ENCODE data around the gene CCPG1. TPM values are rescaled to one million over a fixed set of nuclear protein-coding genes. Genes with fewer than 3 reads are reported as not detected.

Gene CCPG1
- total RNA-seq, 6 experiments from 2014 or later: 28.9 to 42.5 (median 32.6) TPM

DNA sequence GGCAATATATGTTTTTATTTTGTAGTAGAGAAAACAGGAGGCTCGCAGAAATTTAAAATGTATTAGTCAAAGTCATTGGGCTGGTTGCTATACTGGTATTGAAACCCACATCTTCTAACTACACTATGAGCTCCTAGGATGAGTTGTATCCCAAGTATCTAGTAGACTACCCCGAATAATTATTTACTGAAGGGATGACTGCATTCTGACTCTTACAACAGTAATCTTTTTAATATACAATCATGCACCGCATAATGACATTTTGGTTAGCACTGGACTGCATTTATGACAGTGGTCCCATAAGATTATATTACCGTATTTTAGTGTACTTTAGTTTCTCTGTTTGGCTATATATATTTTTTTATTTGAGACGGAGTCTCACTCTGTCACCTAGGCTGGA is 73.8 kb downstream of the CCPG1 start:
- Mint-ChIP-seq H3K27me3 (ENCODE audit: insufficient read depth) (no peaks in the 10 kb centered on the region), H3K36me3 (ENCODE audit: low read depth) (peaks cover 7% of the 10 kb centered on the region), H3K9me3 (no peaks in the 10 kb centered on the region), H3K4me1 (ENCODE audit: low read depth) (no peaks in the 10 kb centered on the region), H3K27ac (no peak overlapping the region), H3K4me3 (no peak overlapping the region)
- no peak for DNase-seq
- TF ChIP-seq CTCF (IDR thresholded peaks at IDR 0.05): no peak

GRCh38 chr15:55327387-55327786 is 80.8 kb downstream of the CCPG1 start:
- H3K4me1 Mint-ChIP-seq (ENCODE audit: low read depth): peaks cover 1% of the 10 kb centered on the region; the same call in 1 of the 2 replicates
- H3K27me3 Mint-ChIP-seq (ENCODE audit: insufficient read depth): no peaks in the 10 kb centered on the region; the same call in 1 of the 2 replicates
- no peak for TF ChIP-seq CTCF (IDR thresholded peaks at IDR 0.05)
- no peak overlapping the region for H3K4me3 Mint-ChIP-seq
- H3K9me3 Mint-ChIP-seq: no peaks in the 10 kb centered on the region
- H3K36me3 Mint-ChIP-seq (ENCODE audit: low read depth): no peaks in the 10 kb centered on the region
- no peak for DNase-seq
- no peak overlapping the region for H3K27ac Mint-ChIP-seq

GRCh38 chr15:55322467-55322866 is 85.7 kb downstream of the CCPG1 start:
- DNase-seq: no peak
- Mint-ChIP-seq H3K36me3 (ENCODE audit: low read depth) (peaks cover 12% of the 10 kb centered on the region), H3K27ac (no peak overlapping the region), H3K27me3 (ENCODE audit: insufficient read depth) (peaks cover 2% of the 10 kb centered on the region; the same call in 1 of the 2 replicates), H3K9me3 (no peaks in the 10 kb centered on the region), H3K4me1 (ENCODE audit: low read depth) (peaks cover 24% of the 10 kb centered on the region), H3K4me3 (no peak overlapping the region)
- no peak for TF ChIP-seq CTCF (IDR thresholded peaks at IDR 0.05)

GRCh38 chr15:55320963-55321362 is 87.2 kb downstream of the CCPG1 start:
- Mint-ChIP-seq H3K36me3 (ENCODE audit: low read depth) (peaks cover 16% of the 10 kb centered on the region), H3K27me3 (ENCODE audit: insufficient read depth) (peaks cover 2% of the 10 kb centered on the region; the same call in 1 of the 2 replicates), H3K9me3 (no peaks in the 10 kb centered on the region), H3K4me3 (no peak overlapping the region), H3K27ac (no peak overlapping the region), H3K4me1 (ENCODE audit: low read depth) (peaks cover 33% of the 10 kb centered on the region)
- no peak for DNase-seq
- no peak for TF ChIP-seq CTCF (IDR thresholded peaks at IDR 0.05)

GRCh38 chr15:55320238-55320550 is 88.0 kb downstream of the CCPG1 start:
- Mint-ChIP-seq H3K9me3 (no peaks in the 10 kb centered on the region), H3K27ac (peak overlapping the region; percentile 64; the same call in 1 of the 2 replicates), H3K4me3 (peak overlapping the region; percentile 99), H3K4me1 (ENCODE audit: low read depth) (peaks cover 33% of the 10 kb centered on the region), H3K36me3 (ENCODE audit: low read depth) (peaks cover 19% of the 10 kb centered on the region), H3K27me3 (ENCODE audit: insufficient read depth) (peaks cover 2% of the 10 kb centered on the region; the same call in 1 of the 2 replicates)
- TF ChIP-seq CTCF (IDR thresholded peaks at IDR 0.05): no peak
- DNase-seq: no peak
